Left kidney (tissue), 8 donors: ENCODE data around the gene CEP63. TPM values are rescaled to one million over a fixed set of nuclear protein-coding genes. Genes with fewer than 3 reads are reported as not detected.
A peak's percentile ranks its signal among the peaks of the same experiment; 100 is the strongest.

Source experiments
- DNase-seq: peaks from one replicate; pipeline ENCODE4 v3.0.0-alpha.2; 2013
- long read RNA-seq, 8 donors: transcript quantifications; one replicate each; lab custom pipeline, GENCODE V29; 2026
- polyA plus RNA-seq: library from polyadenylated mRNA; unstranded; fragments of 120-200 nt; gene quantifications from one replicate; pipeline ENCODE4 v1.2.1, GENCODE V29; 2013; ENCODE audit not compliant: insufficient read length

CEP63 gene
- 44.4 TPM for polyA plus RNA-seq
- long read RNA-seq, donor 1, partial matches to known transcripts = 141 of 141 reads
- long read RNA-seq, donor 1, other reads (novel, unspliced or antisense) = 0 of 141 reads
- long read RNA-seq, donor 2, partial matches to known transcripts = 123 of 169 reads
- long read RNA-seq, donor 2, other reads (novel, unspliced or antisense) = 45 of 169 reads
- long read RNA-seq, donor 3, partial matches to known transcripts = 0 of 2 reads
- long read RNA-seq, donor 3, other reads (novel, unspliced or antisense) = 0 of 2 reads
- long read RNA-seq, donor 4 = 0 reads
- long read RNA-seq, donor 5, partial matches to known transcripts = 0 of 1 reads
- long read RNA-seq, donor 5, other reads (novel, unspliced or antisense) = 0 of 1 reads
- long read RNA-seq, donor 6, partial matches to known transcripts = 0 of 1 reads
- long read RNA-seq, donor 6, other reads (novel, unspliced or antisense) = 0 of 1 reads
- long read RNA-seq, donor 7, partial matches to known transcripts = 0 of 2 reads
- long read RNA-seq, donor 7, other reads (novel, unspliced or antisense) = 0 of 2 reads
- long read RNA-seq, donor 8, partial matches to known transcripts = 0 of 1 reads
- long read RNA-seq, donor 8, other reads (novel, unspliced or antisense) = 0 of 1 reads

GRCh38 chr3:134485718-134486576 is at the start of gene CEP63, which contains the start of gene ANAPC13:
CEP63 (plus strand) TSS chr3:134486057; CDS start chr3:134495321, 9,264 bp downstream.
ANAPC13 (minus strand) TSS chr3:134485985; CDS start chr3:134482904, 3,081 bp downstream.
- peak; percentile 99 for DNase-seq

DNA sequence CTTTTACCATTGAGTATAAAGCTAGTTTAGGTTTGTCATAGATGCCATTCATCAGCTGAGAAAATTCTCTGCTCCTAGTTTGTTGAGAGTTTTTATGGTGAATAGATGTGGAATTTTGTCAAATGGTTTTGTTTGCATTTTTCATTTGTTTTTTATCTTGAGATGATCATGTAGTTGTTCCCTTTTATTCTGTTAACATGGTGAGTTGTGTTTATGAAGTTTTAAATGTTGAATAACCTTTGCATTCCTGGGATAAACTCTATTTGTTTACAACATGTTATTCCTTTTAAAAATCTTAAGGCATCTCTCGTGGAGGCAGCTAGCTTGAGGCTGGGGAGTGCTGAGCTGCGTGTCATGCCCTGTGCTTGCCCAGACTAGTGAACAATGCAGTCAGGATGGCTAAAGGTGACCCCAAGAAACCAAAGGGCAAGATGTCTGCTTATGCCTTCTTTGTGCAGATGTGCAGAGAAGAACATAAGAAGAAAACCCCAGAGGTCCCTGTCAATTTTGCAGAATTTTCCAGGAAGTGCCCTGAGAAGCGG is 48.6 kb upstream of the CEP63 start:
- no peak for DNase-seq

- no peak for DNase-seq
These were observed 44.5 kb upstream of the CEP63 start for GRCh38 chr3:134441321-134441720.

DNA sequence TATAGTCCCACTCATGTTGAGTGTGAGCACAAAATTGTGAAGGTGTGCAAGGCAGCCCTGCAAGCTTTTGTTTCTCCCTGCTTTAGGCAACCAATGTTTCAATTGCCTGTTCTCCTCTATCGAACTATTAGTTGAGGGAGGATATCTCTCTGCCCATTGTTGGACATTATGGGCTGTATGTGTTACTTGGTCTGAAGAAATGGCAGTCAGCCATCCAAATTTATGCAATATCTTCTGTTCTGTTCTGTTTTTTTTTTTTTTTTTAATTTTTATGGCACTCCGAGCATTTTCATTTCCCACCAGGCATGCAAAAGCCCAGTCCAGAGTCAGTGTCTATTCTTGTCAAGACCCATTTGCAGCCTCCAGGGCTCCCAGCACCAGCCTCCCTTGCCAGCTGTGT is 44.0 kb upstream of the CEP63 start:
- DNase-seq = no peak

GRCh38 chr3:134445095-134445494 is 40.8 kb upstream of the CEP63 start:
- no peak for DNase-seq

DNA sequence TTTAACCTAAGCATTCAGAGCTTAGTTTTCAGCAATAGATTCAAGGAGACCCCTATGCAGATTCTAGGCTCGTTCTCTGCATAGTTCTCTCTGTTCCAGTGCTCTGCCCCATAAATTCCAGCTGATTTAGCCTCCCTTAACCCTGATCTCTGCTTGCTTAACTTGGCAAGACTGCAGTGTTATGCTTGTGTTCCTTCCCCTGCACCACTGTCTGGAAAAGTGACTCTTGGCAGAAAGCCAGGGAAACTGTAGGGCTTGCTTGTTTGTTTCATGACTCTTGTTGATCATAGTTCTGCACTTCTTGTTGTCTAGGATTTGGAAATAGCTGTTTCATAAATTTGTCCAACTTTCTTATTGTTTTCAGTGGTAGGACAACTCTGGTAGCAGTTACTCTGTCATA is 40.2 kb upstream of the CEP63 start:
- peak; percentile 80 for DNase-seq

DNA sequence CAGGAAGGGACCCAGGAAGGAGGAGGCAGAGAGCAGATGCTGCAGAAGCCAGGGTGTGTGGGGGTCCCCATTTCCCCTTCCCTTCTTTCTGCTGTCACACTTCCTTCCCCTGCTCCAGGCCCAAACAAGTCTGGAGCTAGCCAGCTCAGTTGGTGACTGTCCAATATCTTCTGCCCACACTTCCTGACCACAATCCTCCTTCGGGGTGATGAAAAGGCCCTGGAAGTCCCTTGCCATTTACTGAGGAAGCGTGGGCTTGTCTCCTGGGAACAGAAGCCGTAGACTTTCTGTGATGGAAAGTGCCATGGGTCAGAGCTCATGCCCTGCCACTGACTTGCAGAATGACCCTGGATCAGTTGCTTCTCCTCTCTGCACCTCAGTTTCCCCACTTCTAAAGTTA is 39.1 kb upstream of the CEP63 start:
- no peak for DNase-seq

GRCh38 chr3:134447351-134447750 is 38.5 kb upstream of the CEP63 start:
- no peak for DNase-seq

DNA sequence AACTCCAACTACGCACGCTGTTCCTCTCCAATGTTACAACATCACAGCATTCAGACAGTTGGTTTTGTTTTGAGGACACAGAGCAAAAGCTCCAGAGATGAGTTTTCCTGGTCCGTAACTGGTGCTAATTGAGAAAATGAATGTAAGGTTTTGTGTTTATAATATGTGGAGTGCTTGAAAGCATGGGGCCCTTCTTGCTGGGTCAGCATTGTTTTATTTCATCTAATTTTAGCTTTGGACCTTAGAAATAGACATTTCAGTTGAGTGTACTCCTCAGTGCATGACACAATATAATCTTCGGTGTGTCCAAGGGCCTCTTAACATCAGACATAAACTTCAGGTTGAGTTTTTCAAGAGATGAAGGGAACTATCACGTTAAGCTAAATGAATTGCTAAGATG is 37.2 kb upstream of the CEP63 start:
- no peak for DNase-seq

DNA sequence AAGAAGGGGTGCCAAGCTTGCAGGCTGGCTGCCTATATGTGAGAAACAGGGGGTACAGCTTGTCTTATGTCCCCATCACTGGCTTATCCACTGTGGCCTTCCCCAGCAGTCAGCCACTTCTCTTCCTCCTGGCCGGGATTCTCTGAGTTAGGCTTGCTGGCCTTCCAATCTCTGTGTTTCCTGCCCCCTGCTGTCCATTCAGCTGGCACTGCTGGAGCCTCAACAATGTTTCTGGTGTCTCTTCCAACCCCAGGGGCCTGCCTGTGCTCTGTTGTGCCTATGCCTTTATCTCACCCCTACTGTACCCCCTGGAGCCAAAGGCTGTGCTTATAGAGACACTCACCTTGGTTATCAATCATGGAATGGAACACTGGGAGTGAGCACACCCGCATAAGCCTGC is 36.6 kb upstream of the CEP63 start:
- DNase-seq = no peak

DNA sequence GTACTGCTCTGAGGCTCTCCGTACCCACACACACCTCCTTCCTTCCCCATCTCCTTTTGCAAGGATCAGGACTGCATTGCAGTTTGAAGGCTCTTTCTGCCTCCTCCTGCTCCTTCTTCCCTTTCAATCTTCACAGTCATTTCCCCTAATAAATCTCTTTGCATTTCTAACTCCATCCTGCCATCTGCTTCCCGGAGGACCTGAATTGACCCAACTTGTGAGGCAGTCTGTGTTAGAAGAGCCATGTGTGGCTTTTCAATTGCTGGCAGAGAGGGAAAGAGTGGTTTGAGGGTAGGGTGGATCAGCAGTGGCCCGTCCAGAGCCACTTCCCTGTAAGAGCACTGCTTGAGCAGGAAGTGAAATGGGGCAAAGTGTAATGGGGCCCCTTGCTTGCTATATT is 35.9 kb upstream of the CEP63 start:
- DNase-seq = no peak

DNA sequence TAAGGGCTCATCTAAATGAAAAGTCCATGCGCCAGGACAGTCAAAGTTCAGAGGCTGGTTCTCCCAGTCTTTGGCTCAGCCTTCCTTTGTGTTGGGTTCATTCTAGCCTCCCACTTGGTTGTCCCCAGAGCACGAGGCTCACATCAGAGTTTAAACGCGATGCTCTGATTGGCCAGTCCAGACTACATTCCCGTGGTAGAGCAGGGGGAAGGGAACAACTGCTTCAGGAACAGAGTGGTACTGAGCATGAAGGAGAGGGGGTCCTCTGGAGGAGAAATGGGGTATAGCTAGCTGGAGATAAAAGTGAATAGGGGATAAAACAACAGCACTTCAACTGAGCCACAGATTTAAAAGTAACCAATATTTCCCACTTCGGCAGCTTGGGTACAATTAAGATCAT is 32.2 kb upstream of the CEP63 start:
- DNase-seq = no peak

DNA sequence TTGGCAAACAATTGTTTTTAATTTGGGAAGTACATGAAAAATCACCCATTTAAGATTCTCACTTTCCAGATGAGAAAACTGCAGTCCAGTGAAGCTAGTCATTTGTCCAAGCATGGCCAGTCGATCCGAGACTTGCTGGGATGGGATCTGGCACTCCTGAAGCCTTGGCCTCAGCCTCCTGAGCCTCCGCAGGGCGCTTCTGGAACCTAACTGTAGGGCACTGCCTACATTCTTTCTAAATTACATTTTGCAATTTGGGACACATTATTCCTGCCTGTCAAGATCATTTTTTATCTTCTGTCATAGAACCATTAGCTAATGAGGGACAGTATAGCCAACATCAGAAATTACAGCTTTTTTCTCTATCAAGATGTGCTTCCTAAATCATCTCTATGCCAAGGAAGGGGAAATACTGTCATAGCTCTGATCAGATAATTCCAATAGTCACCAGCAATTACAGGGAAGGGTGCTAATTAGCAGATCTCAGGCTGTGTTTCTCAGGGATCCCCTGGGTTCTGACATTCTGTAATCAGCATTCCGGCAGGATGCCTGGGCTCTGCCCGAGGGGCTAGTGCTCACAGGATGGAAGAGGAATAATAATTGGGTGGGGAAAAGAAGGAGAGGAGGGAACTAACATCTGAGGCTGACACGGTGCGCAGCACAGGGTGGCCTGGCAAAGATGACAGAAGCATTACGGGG is 28.3 kb upstream of the CEP63 start:
- no peak for DNase-seq

GRCh38 chr3:134458406-134458945 is 27.4 kb upstream of the CEP63 start:
- DNase-seq = no peak

DNA sequence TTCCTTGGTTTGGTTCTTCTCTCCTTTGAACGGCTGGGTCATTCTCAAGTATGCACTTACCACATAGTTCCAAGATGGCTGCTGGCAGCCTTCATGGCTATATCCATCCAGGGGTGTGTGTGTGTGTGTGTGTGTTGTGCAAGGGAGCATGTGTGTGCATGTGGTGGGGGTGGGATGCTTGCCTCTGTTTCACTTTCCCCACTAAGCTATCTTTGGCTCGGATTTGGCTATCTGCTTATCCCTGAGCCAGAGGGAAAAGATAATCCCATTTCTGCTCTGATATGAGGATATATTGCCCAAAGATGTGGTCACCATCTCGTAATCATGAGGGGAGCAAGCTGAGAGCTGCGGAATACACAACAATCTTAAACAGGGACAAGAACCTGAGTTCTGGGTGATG is 26.3 kb upstream of the CEP63 start:
- DNase-seq = no peak

- no peak for DNase-seq
These were observed 24.9 kb upstream of the CEP63 start for GRCh38 chr3:134460965-134461364.

GRCh38 chr3:134462331-134462941 is 23.4 kb upstream of the CEP63 start:
- DNase-seq = peak; percentile 64

GRCh38 chr3:134463676-134464063 is 22.2 kb upstream of the CEP63 start:
- no peak for DNase-seq

GRCh38 chr3:134464064-134464688 is 21.7 kb upstream of the CEP63 start:
- DNase-seq = peak; percentile 90

- DNase-seq = no peak
These were observed 21.0 kb upstream of the CEP63 start for GRCh38 chr3:134464689-134465365.
